ENCODE data around the gene KLK14. TPM values are rescaled to one million over a fixed set of nuclear protein-coding genes. Genes with fewer than 3 reads are reported as not detected.

Gene KLK14
- total RNA-seq, 2 donors from 2014 or later, result 4.2 to 5.3 TPM

DNA sequence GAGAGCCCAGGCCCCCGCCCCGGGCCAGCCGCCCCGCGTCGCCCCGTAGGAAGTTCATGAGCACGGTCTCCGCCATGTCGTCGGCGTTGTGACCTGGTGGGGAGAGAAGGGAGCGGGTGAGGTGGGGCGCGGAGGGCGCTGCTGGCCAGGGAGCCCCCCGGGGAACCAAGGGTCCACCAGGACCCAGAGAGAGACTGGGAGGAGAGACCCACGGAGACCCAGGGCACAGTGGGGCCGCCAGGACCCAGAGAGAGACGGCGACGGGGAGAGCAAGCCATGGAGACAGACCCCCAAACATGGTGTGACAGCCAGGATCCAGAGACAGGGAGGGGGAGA lies 16.3 kb upstream of the KLK14 start:
- intact Hi-C loops (cut with DNase I), result no loop called here

GRCh38 chr19:51098365-51099046 lies 15.8 kb upstream of the KLK14 start:
- WGBS, result 85% methylated on average over 50 of the region's 78 CpGs
- H3K27me3 ChIP-seq (replicated peaks; ENCODE audit: insufficient read depth), result no peaks in the 10 kb centered on the region
- intact Hi-C loops (cut with DNase I), result no loop called here
- no peaks in the 10 kb centered on the region for H3K4me1 ChIP-seq (replicated peaks)
- TF ChIP-seq POLR2AphosphoS5 (IDR thresholded peaks at IDR 0.05) (no peak), POLR2A (IDR thresholded peaks at IDR 0.05) (no peak)
- TF ChIP-seq, protein P1, sequence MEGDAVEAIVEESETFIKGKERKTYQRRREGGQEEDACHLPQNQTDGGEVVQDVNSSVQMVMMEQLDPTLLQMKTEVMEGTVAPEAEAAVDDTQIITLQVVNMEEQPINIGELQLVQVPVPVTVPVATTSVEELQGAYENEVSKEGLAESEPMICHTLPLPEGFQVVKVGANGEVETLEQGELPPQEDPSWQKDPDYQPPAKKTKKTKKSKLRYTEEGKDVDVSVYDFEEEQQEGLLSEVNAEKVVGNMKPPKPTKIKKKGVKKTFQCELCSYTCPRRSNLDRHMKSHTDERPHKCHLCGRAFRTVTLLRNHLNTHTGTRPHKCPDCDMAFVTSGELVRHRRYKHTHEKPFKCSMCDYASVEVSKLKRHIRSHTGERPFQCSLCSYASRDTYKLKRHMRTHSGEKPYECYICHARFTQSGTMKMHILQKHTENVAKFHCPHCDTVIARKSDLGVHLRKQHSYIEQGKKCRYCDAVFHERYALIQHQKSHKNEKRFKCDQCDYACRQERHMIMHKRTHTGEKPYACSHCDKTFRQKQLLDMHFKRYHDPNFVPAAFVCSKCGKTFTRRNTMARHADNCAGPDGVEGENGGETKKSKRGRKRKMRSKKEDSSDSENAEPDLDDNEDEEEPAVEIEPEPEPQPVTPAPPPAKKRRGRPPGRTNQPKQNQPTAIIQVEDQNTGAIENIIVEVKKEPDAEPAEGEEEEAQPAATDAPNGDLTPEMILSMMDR (IDR thresholded peaks at IDR 0.05), result no peak
- no peak overlapping the region for H3K27ac ChIP-seq
- H3K36me3 ChIP-seq, result no peaks in the 10 kb centered on the region
- DNase-seq (ENCODE audit: low spot score), result no peak
- no peak overlapping the region for H3K4me3 ChIP-seq
- no peaks in the 10 kb centered on the region for H3K9me3 ChIP-seq

More for the DNA sequence above, 16.3 kb upstream of the KLK14 start:
- Histone ChIP-seq H3K4me1 (replicated peaks) (no peaks in the 10 kb centered on the region), H3K9me3 (no peaks in the 10 kb centered on the region), H3K27ac (no peak overlapping the region), H3K27me3 (replicated peaks; ENCODE audit: insufficient read depth) (no peaks in the 10 kb centered on the region), H3K36me3 (no peaks in the 10 kb centered on the region), H3K4me3 (no peak overlapping the region)
- WGBS, result 82% methylated on average over 21 of the region's 22 CpGs
- no peak for DNase-seq (ENCODE audit: low spot score)
- TF ChIP-seq, protein P1 (IDR thresholded peaks at IDR 0.05), result no peak
- no peak for TF ChIP-seq POLR2AphosphoS5 (IDR thresholded peaks at IDR 0.05)
- TF ChIP-seq POLR2A (IDR thresholded peaks at IDR 0.05), result no peak

DNA sequence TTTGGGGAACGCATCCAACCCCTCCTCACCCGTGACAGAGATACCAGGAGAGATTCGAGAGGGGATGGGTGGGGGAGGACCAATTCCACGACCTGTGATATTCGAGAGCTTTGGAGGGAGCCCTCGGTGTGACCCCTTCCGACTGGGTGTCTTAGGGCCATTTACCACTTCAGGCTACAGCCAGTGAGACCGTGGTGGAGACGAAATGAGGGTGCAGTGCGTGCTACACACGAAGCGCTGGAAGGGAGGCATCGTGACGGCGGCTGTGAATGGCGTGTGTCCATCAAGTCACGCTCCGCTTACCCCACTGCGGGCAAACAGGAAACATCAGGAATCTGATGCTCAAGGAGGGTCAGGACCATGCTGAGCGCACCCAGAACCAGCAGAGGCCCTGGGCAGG lies 15.1 kb upstream of the KLK14 start:
- Histone ChIP-seq H3K36me3 (no peaks in the 10 kb centered on the region), H3K9me3 (no peaks in the 10 kb centered on the region), H3K4me1 (replicated peaks) (peaks cover 2% of the 10 kb centered on the region), H3K27ac (no peak overlapping the region), H3K4me3 (no peak overlapping the region), H3K27me3 (replicated peaks; ENCODE audit: insufficient read depth) (no peaks in the 10 kb centered on the region)
- intact Hi-C loops (cut with DNase I), result no loop called here
- no peak for TF ChIP-seq POLR2A (IDR thresholded peaks at IDR 0.05)
- TF ChIP-seq, protein P1 (IDR thresholded peaks at IDR 0.05), result no peak
- no peak for TF ChIP-seq POLR2AphosphoS5 (IDR thresholded peaks at IDR 0.05)
- DNase-seq (ENCODE audit: low spot score), result no peak
- WGBS, result 82% methylated on average over 20 of the region's 20 CpGs

DNA sequence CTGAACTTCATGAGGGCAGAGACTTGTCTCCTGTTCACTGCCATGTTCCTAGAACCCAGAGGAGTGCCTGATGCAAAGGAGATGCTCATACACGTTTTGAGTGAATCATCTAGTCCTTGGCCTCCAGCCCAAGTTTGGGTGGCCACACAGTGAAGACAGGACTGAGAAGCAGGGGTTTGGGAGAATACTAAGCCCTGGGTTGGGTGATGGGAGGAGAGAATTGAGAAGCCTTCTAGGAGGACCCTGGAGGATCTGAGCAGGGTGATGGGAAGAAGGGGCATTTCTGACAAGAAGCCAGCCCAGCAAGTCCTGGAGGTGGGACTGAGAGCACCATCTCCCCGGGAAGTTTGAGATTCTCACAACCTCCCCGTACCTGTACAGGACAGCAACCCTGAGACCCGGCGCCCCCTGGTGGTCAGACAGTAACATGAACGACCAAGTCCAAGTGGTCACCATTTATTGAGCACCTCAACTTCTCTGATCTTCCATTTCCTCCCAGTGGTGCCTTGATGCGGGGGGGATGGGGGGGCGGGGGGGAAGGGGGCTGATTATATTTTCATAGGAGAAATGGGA lies 14.6 kb upstream of the KLK14 start:
- H3K27me3 ChIP-seq (replicated peaks; ENCODE audit: insufficient read depth), result no peaks in the 10 kb centered on the region
- no peak overlapping the region for H3K27ac ChIP-seq
- TF ChIP-seq, protein P1 (IDR thresholded peaks at IDR 0.05), result peak; percentile 62 to 81 (median 71)
- TF ChIP-seq POLR2A (IDR thresholded peaks at IDR 0.05) (no peak), POLR2AphosphoS5 (IDR thresholded peaks at IDR 0.05) (peak; percentile 16)
- no peaks in the 10 kb centered on the region for H3K36me3 ChIP-seq
- H3K4me3 ChIP-seq, result no peak overlapping the region
- no peaks in the 10 kb centered on the region for H3K9me3 ChIP-seq
- intact Hi-C loops (cut with DNase I), result no loop called here
- peak; percentile 68 for DNase-seq (ENCODE audit: low spot score)
- H3K4me1 ChIP-seq (replicated peaks), result peaks cover 7% of the 10 kb centered on the region
- WGBS, result 7% methylated on average over 8 of the region's 8 CpGs
